Spinal cord (tissue), 10 donors: Measurements from ENCODE around the gene CEACAM7. TPM values are rescaled to one million over a fixed set of nuclear protein-coding genes. Genes with fewer than 3 reads are reported as not detected.

ENCODE experiments used
- DNase-seq, 6 donors: peaks; one replicate each; pipeline versions ENCODE4 v3.0.0 to v3.0.0-alpha.2; 2013 to 2015; ENCODE audit warnings: low spot score in 6 of 6, low read depth in 4 of 6
- H3K27ac ChIP-seq: one replicate; pipeline ENCODE4 v1.5.1; 2013; ENCODE audit warnings: low read depth, low read length, control low read depth
- H3K27me3 ChIP-seq: one replicate; pipeline ENCODE4 v1.6.1; 2013; ENCODE audit warnings: low read length; ENCODE audit not compliant: control insufficient read depth, insufficient read depth
- H3K36me3 ChIP-seq: one replicate; pipeline ENCODE4 v1.6.1; 2013; ENCODE audit warnings: low read length; ENCODE audit not compliant: control insufficient read depth, insufficient read depth
- H3K4me1 ChIP-seq: one replicate; pipeline ENCODE4 v1.6.1; 2013; ENCODE audit warnings: low read length; ENCODE audit not compliant: control insufficient read depth, insufficient read depth
- H3K4me3 ChIP-seq: one replicate; pipeline ENCODE4 v1.5.1; 2013; ENCODE audit warnings: low read depth, low read length, control low read depth
- H3K9me3 ChIP-seq: one replicate; pipeline ENCODE4 v1.6.1; 2013; ENCODE audit warnings: low read length; ENCODE audit not compliant: control insufficient read depth, insufficient read depth
- WGBS: methylation state at CpG from one replicate; pipeline ENCODE4 v1.1.5; 2013; ENCODE audit warnings: missing lambda C conversion rate; ENCODE audit not compliant: insufficient coverage; 5-methylcytosine and 5-hydroxymethylcytosine counted together
- polyA plus RNA-seq, 2 donors: library from polyadenylated mRNA; unstranded; fragments of 120-200 nt; gene quantifications; one replicate each; pipeline ENCODE4 v1.2.1, GENCODE V29; 2013; ENCODE audit not compliant: insufficient read length in 2 of 2
- small RNA-seq: library from RNA; depleted of rRNA; stranded (forward); fragments of <200 nt; gene quantifications from one replicate; pipeline ENCODE3, GENCODE V24; 2014; ENCODE audit warnings: low replicate concordance
- total RNA-seq, 2 donors: library from RNA; depleted of rRNA in 1 of 2; stranded (reverse); fragments of 120-200 nt in 1 of 2; fragments of >200 nt in 1 of 2; gene quantifications; one replicate each; pipeline versions ENCODE4 v1.2.3 to v1.2.4, GENCODE V29; 2013 to 2014
- donor health status: healthy.

CEACAM7 gene
- total and polyA plus RNA-seq, 4 donors: not detected

- Histone ChIP-seq H3K4me3 (no peak overlapping the region), H3K9me3 (no peaks in the 10 kb centered on the region), H3K27ac (no peak overlapping the region), H3K27me3 (peaks cover 14% of the 10 kb centered on the region), H3K4me1 (no peaks in the 10 kb centered on the region), H3K36me3 (no peaks in the 10 kb centered on the region)
- DNase-seq: no peak
- no CpG with 5 or more reads among the region's 2 CpGs for WGBS
These were observed 50.6 kb downstream of the CEACAM7 start for GRCh38 chr19:41637484-41637883.

- DNase-seq: no peak
- H3K36me3 ChIP-seq: no peaks in the 10 kb centered on the region
- H3K4me1 ChIP-seq: no peaks in the 10 kb centered on the region
- WGBS: 68% methylated on average over 8 of the region's 8 CpGs
- peaks cover 8% of the 10 kb centered on the region for H3K27me3 ChIP-seq
- H3K4me3 ChIP-seq: no peak overlapping the region
- no peaks in the 10 kb centered on the region for H3K9me3 ChIP-seq
- H3K27ac ChIP-seq: no peak overlapping the region
These were observed 59.9 kb downstream of the CEACAM7 start for GRCh38 chr19:41627966-41628675.

GRCh38 chr19:41626877-41627276, 61.2 kb downstream of the CEACAM7 start, which contains the start of gene CEACAM4:
Gene CEACAM4 (minus strand): TSS chr19:41627074. CDS start chr19:41626963, 111 bp downstream.
- Histone ChIP-seq H3K9me3 (no peaks in the 10 kb centered on the region), H3K4me1 (no peaks in the 10 kb centered on the region), H3K36me3 (no peaks in the 10 kb centered on the region), H3K27me3 (peaks cover 8% of the 10 kb centered on the region), H3K27ac (no peak within 1 kb of the TSS), H3K4me3 (no peak within 1 kb of the TSS)
- WGBS: 36% methylated on average over 7 of the region's 7 CpGs
- no peak for DNase-seq

GRCh38 chr19:41626278-41626677, 61.8 kb downstream of the CEACAM7 start:
- Histone ChIP-seq H3K4me1 (no peaks in the 10 kb centered on the region), H3K9me3 (no peaks in the 10 kb centered on the region), H3K27ac (no peak overlapping the region), H3K27me3 (peaks cover 8% of the 10 kb centered on the region), H3K36me3 (no peaks in the 10 kb centered on the region), H3K4me3 (no peak overlapping the region)
- 74% methylated on average over 2 of the region's 3 CpGs for WGBS
- no peak for DNase-seq

- WGBS: 70% methylated on average over 4 of the region's 4 CpGs
- Histone ChIP-seq H3K36me3 (no peaks in the 10 kb centered on the region), H3K4me1 (no peaks in the 10 kb centered on the region), H3K4me3 (no peak overlapping the region), H3K9me3 (no peaks in the 10 kb centered on the region), H3K27me3 (peaks cover 8% of the 10 kb centered on the region), H3K27ac (no peak overlapping the region)
- DNase-seq: no peak
These were observed 63.1 kb downstream of the CEACAM7 start for GRCh38 chr19:41624937-41625336.

- Histone ChIP-seq H3K36me3 (no peaks in the 10 kb centered on the region), H3K27me3 (peaks cover 8% of the 10 kb centered on the region), H3K4me3 (no peak overlapping the region), H3K27ac (no peak overlapping the region), H3K4me1 (no peaks in the 10 kb centered on the region), H3K9me3 (no peaks in the 10 kb centered on the region)
- no peak for DNase-seq
- WGBS: 70% methylated on average over 3 of the region's 7 CpGs
These were observed 63.6 kb downstream of the CEACAM7 start for GRCh38 chr19:41624515-41624914.

GRCh38 chr19:41623360-41623759, 64.7 kb downstream of the CEACAM7 start:
- no peak overlapping the region for H3K27ac ChIP-seq
- 33% methylated on average over 1 of the region's 4 CpGs for WGBS
- H3K4me3 ChIP-seq: no peak overlapping the region
- no peaks in the 10 kb centered on the region for H3K4me1 ChIP-seq
- no peak for DNase-seq
- H3K9me3 ChIP-seq: no peaks in the 10 kb centered on the region
- no peaks in the 10 kb centered on the region for H3K36me3 ChIP-seq
- peaks cover 8% of the 10 kb centered on the region for H3K27me3 ChIP-seq

Small RNAs within 50 kb of the gene (small RNA-seq; reads per million reads assigned to genes)
- gene AC243960.4: not detected

Other genes with a start within 250 kb of the CEACAM7 start
- gene DMAC2, start 248.4 kb downstream of the CEACAM7 start, total RNA-seq: 10 to 100 TPM; 20.3 to 29.2 TPM
- gene DMAC2, start 248.4 kb downstream of the CEACAM7 start, polyA plus RNA-seq: 10 to 100 TPM; 50.9 to 51.2 TPM
- gene ERICH4, start 245.1 kb downstream of the CEACAM7 start, total RNA-seq: not detected
- under 1 TPM in 1 of 2 donors, not detected in 1; 0.39 TPM for gene ERICH4, start 245.1 kb downstream of the CEACAM7 start, polyA plus RNA-seq
- 10 to 100 TPM in 1 of 2 donors, 1 to 10 TPM in 1; 5.1 to 11.9 TPM for gene CEACAM21, start 112.1 kb downstream of the CEACAM7 start, total RNA-seq
- 10 to 100 TPM; 10.7 to 11.3 TPM for gene CEACAM21, start 112.1 kb downstream of the CEACAM7 start, polyA plus RNA-seq
- gene CEACAM4, start 61.2 kb downstream of the CEACAM7 start, total RNA-seq: 1 to 10 TPM in 1 of 2 donors, under 1 TPM in 1; 0.17 to 1.1 TPM
- gene CEACAM4, start 61.2 kb downstream of the CEACAM7 start, polyA plus RNA-seq: not detected
- gene CEACAM5, start 20.4 kb upstream of the CEACAM7 start, total RNA-seq: not detected
- gene CEACAM5, start 20.4 kb upstream of the CEACAM7 start, polyA plus RNA-seq: not detected
- gene CEACAM6, start 67.3 kb upstream of the CEACAM7 start, total RNA-seq: 1 to 10 TPM in 1 of 2 donors, under 1 TPM in 1; 0.33 to 5.7 TPM
- gene CEACAM6, start 67.3 kb upstream of the CEACAM7 start, polyA plus RNA-seq: under 1 TPM; 0.10 to 0.23 TPM
- 1 to 10 TPM in 1 of 2 donors, not detected in 1; 1.9 TPM for gene CEACAM3, start 108.3 kb upstream of the CEACAM7 start, total RNA-seq
- gene CEACAM3, start 108.3 kb upstream of the CEACAM7 start, polyA plus RNA-seq: not detected
- gene LYPD4, start 156.4 kb upstream of the CEACAM7 start, total RNA-seq: not detected
- not detected for gene LYPD4, start 156.4 kb upstream of the CEACAM7 start, polyA plus RNA-seq
- not detected for gene DMRTC2, start 156.8 kb upstream of the CEACAM7 start, total RNA-seq
- gene DMRTC2, start 156.8 kb upstream of the CEACAM7 start, polyA plus RNA-seq: not detected
- gene RPS19, start 172.0 kb upstream of the CEACAM7 start, total RNA-seq: 1,000 to 10,000 TPM in 1 of 2 donors, 100 to 1,000 TPM in 1; 241 to 2,284 TPM
- 1,000 to 10,000 TPM; 1,361 to 1,379 TPM for gene RPS19, start 172.0 kb upstream of the CEACAM7 start, polyA plus RNA-seq
- under 1 TPM; 0.22 to 0.59 TPM for gene CD79A, start 189.0 kb upstream of the CEACAM7 start, total RNA-seq
- gene CD79A, start 189.0 kb upstream of the CEACAM7 start, polyA plus RNA-seq: under 1 TPM in 1 of 2 donors, not detected in 1; 0.44 TPM
- gene ARHGEF1, start 194.9 kb upstream of the CEACAM7 start, total RNA-seq: 10 to 100 TPM; 17.3 to 27.0 TPM
- gene ARHGEF1, start 194.9 kb upstream of the CEACAM7 start, polyA plus RNA-seq: 100 to 1,000 TPM in 1 of 2 donors, 10 to 100 TPM in 1; 75.5 to 113 TPM
- gene ERFL, start 240.2 kb upstream of the CEACAM7 start, total RNA-seq: under 1 TPM in 1 of 2 donors, not detected in 1; 0.11 TPM
- 1 to 10 TPM in 1 of 2 donors, under 1 TPM in 1; 0.78 to 1.3 TPM for gene ERFL, start 240.2 kb upstream of the CEACAM7 start, polyA plus RNA-seq